ENCODE data around the gene TINAG. TPM values are rescaled to one million over a fixed set of nuclear protein-coding genes. Genes with fewer than 3 reads are reported as not detected.

The TINAG gene
- total RNA-seq, 4 donors from 2014 or later = not detected

GRCh38 chr6:54284161-54284860 lies 23.9 kb upstream of the TINAG start:
- no peak overlapping the region for H3K27ac ChIP-seq (replicated peaks in 1 of 4)
- no peak for TF ChIP-seq EP300 (IDR thresholded peaks at IDR 0.05)
- no peak for TF ChIP-seq POLR2A (IDR thresholded peaks at IDR 0.05; ENCODE audit: low read depth)
- TF ChIP-seq POLR2AphosphoS5 (IDR thresholded peaks at IDR 0.05) = no peak
- TF ChIP-seq CTCF (IDR thresholded peaks at IDR 0.05) = no peak
- no peaks in the 10 kb centered on the region for H3K36me3 ChIP-seq
- DNase-seq (ENCODE audit: extremely low spot score) = no peak
- intact Hi-C loops (cut with DNase I) = no loop called here
- H3K27me3 ChIP-seq = no peaks in the 10 kb centered on the region
- no peaks in the 10 kb centered on the region for H3K9me3 ChIP-seq
- no peaks in the 10 kb centered on the region for H3K4me1 ChIP-seq
- WGBS = 86% methylated on average over 3 of the region's 3 CpGs
- H3K4me3 ChIP-seq = no peak overlapping the region

DNA sequence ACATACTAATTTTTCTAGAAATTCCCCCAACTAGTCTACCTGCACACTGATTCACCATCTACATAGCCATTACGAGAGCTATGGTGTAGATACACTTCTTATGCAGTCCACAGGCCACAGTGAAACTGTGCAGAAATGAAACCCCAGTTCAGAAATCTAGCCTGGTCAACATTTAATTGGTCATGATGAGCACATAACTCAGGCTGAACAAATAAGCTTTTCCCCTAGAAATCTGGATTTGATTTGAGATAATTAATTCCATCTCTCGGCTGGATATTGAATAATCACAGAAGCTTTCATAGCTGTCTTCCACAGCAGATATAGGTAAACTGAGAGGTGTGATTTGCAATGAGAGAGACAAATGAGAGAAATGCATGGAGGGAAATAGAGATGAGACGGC lies 22.6 kb upstream of the TINAG start:
- Histone ChIP-seq H3K4me3 (no peak overlapping the region), H3K9me3 (no peaks in the 10 kb centered on the region), H3K4me1 (no peaks in the 10 kb centered on the region), H3K27me3 (no peaks in the 10 kb centered on the region), H3K36me3 (no peaks in the 10 kb centered on the region), H3K27ac (replicated peaks in 1 of 4) (no peak overlapping the region)
- intact Hi-C loops (cut with DNase I) = no loop called here
- TF ChIP-seq EP300 (IDR thresholded peaks at IDR 0.05) (no peak), CTCF (IDR thresholded peaks at IDR 0.05) (no peak), POLR2A (IDR thresholded peaks at IDR 0.05; ENCODE audit: low read depth) (no peak), POLR2AphosphoS5 (IDR thresholded peaks at IDR 0.05) (no peak)
- WGBS = 76% methylated on average over 3 of the region's 3 CpGs
- DNase-seq (ENCODE audit: extremely low spot score) = no peak

- Histone ChIP-seq H3K36me3 (no peaks in the 10 kb centered on the region), H3K27ac (replicated peaks in 1 of 4) (no peak overlapping the region), H3K27me3 (no peaks in the 10 kb centered on the region), H3K9me3 (no peaks in the 10 kb centered on the region), H3K4me1 (no peaks in the 10 kb centered on the region), H3K4me3 (no peak overlapping the region)
- no peak for TF ChIP-seq POLR2A (IDR thresholded peaks at IDR 0.05; ENCODE audit: low read depth)
- no peak for TF ChIP-seq CTCF (IDR thresholded peaks at IDR 0.05)
- TF ChIP-seq EP300 (IDR thresholded peaks at IDR 0.05) = no peak
- intact Hi-C loops (cut with DNase I) = no loop called here
- DNase-seq (ENCODE audit: extremely low spot score) = no peak
These were observed 22.1 kb upstream of the TINAG start for GRCh38 chr6:54286141-54286540.

GRCh38 chr6:54288474-54288873 lies 19.8 kb upstream of the TINAG start:
- TF ChIP-seq EP300 (IDR thresholded peaks at IDR 0.05) (no peak), POLR2A (IDR thresholded peaks at IDR 0.05; ENCODE audit: low read depth) (no peak), CTCF (IDR thresholded peaks at IDR 0.05) (no peak), POLR2AphosphoS5 (IDR thresholded peaks at IDR 0.05) (no peak)
- Histone ChIP-seq H3K27me3 (no peaks in the 10 kb centered on the region), H3K4me1 (no peaks in the 10 kb centered on the region), H3K9me3 (no peaks in the 10 kb centered on the region), H3K36me3 (no peaks in the 10 kb centered on the region), H3K27ac (replicated peaks in 1 of 4) (no peak overlapping the region), H3K4me3 (no peak overlapping the region)
- no peak for DNase-seq (ENCODE audit: extremely low spot score)
- intact Hi-C loops (cut with DNase I) = no loop called here
- 89% methylated on average over 2 of the region's 2 CpGs for WGBS

DNA sequence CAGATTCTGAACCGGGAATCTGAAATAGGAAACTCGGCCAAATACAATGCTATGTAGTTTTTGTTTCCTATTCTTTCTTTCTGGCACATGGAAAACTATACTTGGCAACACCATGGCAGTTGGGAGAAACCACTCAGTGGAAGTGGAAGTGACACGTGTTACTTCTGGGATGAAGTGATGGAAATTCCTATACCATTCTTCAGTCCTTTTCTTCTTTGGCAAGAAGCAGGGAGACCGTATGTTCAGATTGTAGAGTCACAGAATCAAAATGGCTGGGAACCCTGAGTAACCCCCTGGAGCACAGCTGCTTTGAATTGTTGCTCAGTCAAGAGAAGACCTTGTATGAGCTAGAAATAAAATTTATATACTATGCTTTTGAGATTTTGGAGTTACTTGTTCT lies 18.8 kb upstream of the TINAG start:
- no peaks in the 10 kb centered on the region for H3K9me3 ChIP-seq
- intact Hi-C loops (cut with DNase I) = no loop called here
- H3K4me1 ChIP-seq = no peaks in the 10 kb centered on the region
- TF ChIP-seq CTCF (IDR thresholded peaks at IDR 0.05) = no peak
- TF ChIP-seq POLR2AphosphoS5 (IDR thresholded peaks at IDR 0.05) = no peak
- TF ChIP-seq EP300 (IDR thresholded peaks at IDR 0.05) = no peak
- TF ChIP-seq POLR2A (IDR thresholded peaks at IDR 0.05; ENCODE audit: low read depth) = no peak
- H3K27me3 ChIP-seq = no peaks in the 10 kb centered on the region
- no peak overlapping the region for H3K4me3 ChIP-seq
- H3K36me3 ChIP-seq = no peaks in the 10 kb centered on the region
- no peak for DNase-seq (ENCODE audit: extremely low spot score)
- 94% methylated on average over 4 of the region's 4 CpGs for WGBS
- no peak overlapping the region for H3K27ac ChIP-seq (replicated peaks in 1 of 4)
